VCaP (cell line): ENCODE measurements around the gene PI4KA.
A peak's percentile ranks its signal among the peaks of the same experiment; 100 is the strongest.

Experiments used
- H3K27ac ChIP-seq: fragments of 450-650 bp; 2 replicates; pipeline ENCODE4 v1.5.1; 2017
- TF ChIP-seq, protein P1 (sequence below): fragments of 450-650 bp; conservative IDR thresholded peaks from 2 replicates; pipeline ENCODE4 v1.5.1; 2017; ENCODE audit warnings: mild to moderate bottlenecking, moderate library complexity

PI4KA gene

DNA sequence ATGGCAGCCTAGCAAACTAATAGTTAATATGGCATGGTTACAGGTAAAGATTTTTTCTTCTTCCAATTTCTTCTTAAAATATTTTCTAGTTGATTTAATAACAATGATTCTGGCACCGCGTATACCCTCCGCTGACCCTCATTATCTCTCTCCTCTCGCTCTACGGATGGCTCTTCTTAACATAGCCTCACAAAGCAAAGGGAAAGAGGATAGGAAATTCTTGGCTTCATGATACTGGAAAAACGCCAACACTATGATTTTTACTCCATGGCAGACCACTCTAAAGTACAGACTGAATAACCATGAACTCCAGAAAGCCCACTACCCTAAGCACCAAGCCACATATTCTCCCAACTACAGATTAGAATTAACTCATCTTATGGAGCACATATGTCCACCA lies 6.1 kb downstream of the PI4KA start:
- no peak overlapping the region; the same call in 1 of the 2 replicates for H3K27ac ChIP-seq
- TF ChIP-seq, protein P1, sequence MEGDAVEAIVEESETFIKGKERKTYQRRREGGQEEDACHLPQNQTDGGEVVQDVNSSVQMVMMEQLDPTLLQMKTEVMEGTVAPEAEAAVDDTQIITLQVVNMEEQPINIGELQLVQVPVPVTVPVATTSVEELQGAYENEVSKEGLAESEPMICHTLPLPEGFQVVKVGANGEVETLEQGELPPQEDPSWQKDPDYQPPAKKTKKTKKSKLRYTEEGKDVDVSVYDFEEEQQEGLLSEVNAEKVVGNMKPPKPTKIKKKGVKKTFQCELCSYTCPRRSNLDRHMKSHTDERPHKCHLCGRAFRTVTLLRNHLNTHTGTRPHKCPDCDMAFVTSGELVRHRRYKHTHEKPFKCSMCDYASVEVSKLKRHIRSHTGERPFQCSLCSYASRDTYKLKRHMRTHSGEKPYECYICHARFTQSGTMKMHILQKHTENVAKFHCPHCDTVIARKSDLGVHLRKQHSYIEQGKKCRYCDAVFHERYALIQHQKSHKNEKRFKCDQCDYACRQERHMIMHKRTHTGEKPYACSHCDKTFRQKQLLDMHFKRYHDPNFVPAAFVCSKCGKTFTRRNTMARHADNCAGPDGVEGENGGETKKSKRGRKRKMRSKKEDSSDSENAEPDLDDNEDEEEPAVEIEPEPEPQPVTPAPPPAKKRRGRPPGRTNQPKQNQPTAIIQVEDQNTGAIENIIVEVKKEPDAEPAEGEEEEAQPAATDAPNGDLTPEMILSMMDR: no peak

DNA sequence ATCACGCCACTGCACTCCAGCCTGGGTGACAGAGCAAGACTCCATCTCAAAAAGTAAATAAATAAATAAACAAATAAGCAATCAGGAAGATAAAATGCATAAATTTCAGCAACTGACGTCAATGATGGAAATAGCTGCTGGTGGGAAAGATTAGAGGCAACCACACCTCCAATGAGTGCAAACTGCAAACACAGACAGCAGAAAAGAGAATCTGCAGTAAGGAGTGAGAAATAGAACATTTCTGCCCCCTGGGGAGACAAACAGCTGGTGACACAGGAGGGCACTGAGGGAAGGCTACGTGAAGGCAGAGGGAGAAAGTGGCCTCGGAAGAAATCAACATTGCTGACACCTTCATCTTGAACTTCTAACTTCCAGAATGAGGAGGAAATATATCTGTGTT lies 6.5 kb downstream of the PI4KA start:
- no peak overlapping the region for H3K27ac ChIP-seq
- TF ChIP-seq, protein P1: no peak

GRCh38 chr22:20847318-20847822 lies 11.2 kb downstream of the PI4KA start:
- H3K27ac ChIP-seq: no peak overlapping the region
- TF ChIP-seq, protein P1: no peak

- TF ChIP-seq, protein P1: no peak
- H3K27ac ChIP-seq: peak overlapping the region; percentile 77
Measured at GRCh38 chr22:20844055-20845037, 14.3 kb downstream of the PI4KA start.

DNA sequence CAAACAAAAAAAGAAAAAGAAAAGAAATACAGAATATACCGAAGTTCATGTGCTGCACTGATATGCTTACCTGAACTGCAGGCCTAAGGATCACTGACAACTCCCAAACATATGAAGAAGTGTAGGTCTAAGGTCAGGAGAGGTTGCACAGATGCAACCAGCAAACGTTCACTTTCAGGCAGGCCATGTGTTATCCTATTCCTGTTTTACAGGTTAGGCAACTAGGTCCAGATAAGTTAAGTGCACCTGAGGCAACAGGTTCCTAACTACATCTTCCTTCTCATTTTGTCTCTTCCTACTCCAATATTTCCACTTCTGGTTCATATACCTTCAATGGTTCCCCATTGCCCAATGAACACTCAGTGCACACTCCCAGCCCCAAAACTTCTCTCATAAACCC lies 15.1 kb downstream of the PI4KA start:
- peak overlapping the region; percentile 77 for H3K27ac ChIP-seq
- TF ChIP-seq, protein P1: no peak

DNA sequence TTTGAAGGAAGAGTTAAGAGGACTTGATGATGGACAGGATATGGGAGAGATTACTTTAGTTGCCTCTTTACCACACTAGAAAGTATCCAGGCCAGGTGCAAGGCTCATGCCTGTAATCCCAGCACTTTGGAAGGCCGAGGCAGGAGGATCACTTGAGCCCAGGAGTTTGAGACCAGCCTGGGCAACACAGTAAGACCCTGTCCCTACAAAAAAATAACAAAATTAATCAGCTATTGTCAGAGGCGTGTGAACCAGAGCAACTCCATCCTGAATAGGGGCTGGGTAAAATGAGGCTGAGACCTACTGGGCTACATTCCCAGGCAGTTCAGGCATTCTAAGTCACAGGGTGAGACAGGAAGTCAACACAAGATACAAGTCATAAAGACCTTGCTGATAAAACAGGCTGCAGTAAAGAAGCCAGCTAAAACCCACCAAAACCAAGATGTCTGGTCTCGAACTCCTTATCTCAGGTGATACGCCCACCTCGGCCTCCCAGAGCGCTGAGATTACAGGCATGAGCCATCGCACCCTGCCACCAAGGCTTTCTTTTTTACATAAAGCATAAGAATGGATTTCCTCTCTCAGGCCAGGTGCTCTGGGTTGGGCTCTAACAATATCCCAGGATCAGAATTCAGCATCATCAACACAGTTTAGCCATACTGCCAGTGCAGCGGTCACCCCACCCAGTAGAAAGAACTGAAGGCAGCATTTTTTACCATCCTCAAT lies 17.8 kb downstream of the PI4KA start:
- TF ChIP-seq, protein P1: no peak
- peak overlapping the region; percentile 47 for H3K27ac ChIP-seq
